Esophagus muscularis mucosa (tissue), 4 donors: ENCODE data around the gene DCAF15. TPM values are rescaled to one million over a fixed set of nuclear protein-coding genes. Genes with fewer than 3 reads are reported as not detected.

Experiments
- DNase-seq: peaks from one replicate; pipeline ENCODE4 v3.0.0-alpha.2; 2017; ENCODE audit errors: extremely low spot score
- H3K27ac ChIP-seq, 4 donors: fragments of 200-600 bp; sonication (generic); replicated peaks in 1 of 4; 1 replicate in 3 of 4; 2 replicates in 1 of 4; pipeline ENCODE4 v1.5.1; 2016 to 2019; ENCODE audit warnings: mild to moderate bottlenecking in 1 of 4
- H3K27me3 ChIP-seq, 4 donors: fragments of 200-600 bp; sonication (generic); one replicate each; pipeline versions ENCODE4 v1.5.1 to v1.6.0; 2016 to 2019
- H3K36me3 ChIP-seq, 4 donors: fragments of 200-600 bp; sonication (generic); one replicate each; pipeline ENCODE4 v1.5.1; 2016 to 2019
- H3K4me1 ChIP-seq, 4 donors: fragments of 200-600 bp; sonication (generic); one replicate each; pipeline ENCODE4 v1.5.1; 2016 to 2019
- H3K4me3 ChIP-seq, 4 donors: fragments of 200-600 bp; sonication (generic); 1 replicate in 2 of 4; 2 replicates in 2 of 4; pipeline ENCODE4 v1.5.1; 2016 to 2019; ENCODE audit warnings: mild to moderate bottlenecking in 4 of 4, moderate library complexity in 1 of 4
- H3K9me3 ChIP-seq, 4 donors: fragments of 200-600 bp; sonication (generic); 1 replicate in 3 of 4; 2 replicates in 1 of 4; pipeline ENCODE4 v1.5.1; 2016 to 2019
- CTCF ChIP-seq, 3 experiments: fragments of 200-600 bp in 2 of 3; fragments of 450-650 bp in 1 of 3; sonication (generic) in 2 of 3; IDR thresholded peaks; one replicate each; pipeline ENCODE4 v1.5.1; 2017 to 2019; ENCODE audit warnings: antibody characterized with exemption in 3 of 3, mild to moderate bottlenecking in 2 of 3, moderate library complexity in 1 of 3
- EP300 ChIP-seq: sonication (generic); formaldehyde crosslinking; IDR thresholded peaks from one replicate; pipeline ENCODE4 v1.6.1; 2017; ENCODE audit warnings: antibody characterized with exemption
- POLR2A ChIP-seq: fragments of 450-650 bp; IDR thresholded peaks from one replicate; pipeline ENCODE4 v1.6.1; 2017; ENCODE audit warnings: antibody characterized with exemption, moderate library complexity, mild to moderate bottlenecking, low read depth
- POLR2AphosphoS5 ChIP-seq, 2 donors: sonication (generic); formaldehyde crosslinking; IDR thresholded peaks; one replicate each; pipeline ENCODE4 v1.6.1; 2017; ENCODE audit warnings: antibody characterized with exemption in 2 of 2
- WGBS: methylation state at CpG from one replicate; pipeline ENCODE4 v1.1.5; 2018; 5-methylcytosine and 5-hydroxymethylcytosine counted together
- intact Hi-C: fragments of 100-400 bp; cut with DNase I; formaldehyde crosslinking; loops from one replicate; pipeline ENCODE4 v1.15.1; 2023
- total RNA-seq, 4 donors: library from RNA; depleted of rRNA; stranded (reverse); fragments of >200 nt; gene quantifications; one replicate each; pipeline versions ENCODE4 v1.1.0 to v1.2.1, GENCODE V29; 2016

Gene DCAF15
- total RNA-seq, 4 donors from 2014 or later = 9.8 to 23.9 (median 13.4) TPM

- H3K36me3 ChIP-seq = peaks cover 19 to 79% (median 77%) of the 10 kb centered on the region in 4 donors
- 84% methylated on average over 8 of the region's 8 CpGs for WGBS
- no peak for DNase-seq
- TF ChIP-seq CTCF (IDR thresholded peaks at IDR 0.05) (no peak), POLR2A (no peak), EP300 (no peak), POLR2AphosphoS5 (IDR thresholded peaks at IDR 0.05) (no peak)
- intact Hi-C loops = no loop called here
- no peaks in the 10 kb centered on the region for H3K27me3 ChIP-seq
- H3K9me3 ChIP-seq = no peaks in the 10 kb centered on the region
- no peak overlapping the region for H3K27ac ChIP-seq
- no peak overlapping the region for H3K4me3 ChIP-seq
- peaks cover 11 to 21% (median 21%) of the 10 kb centered on the region in 4 donors for H3K4me1 ChIP-seq
Observed at GRCh38 chr19:13957051-13957450, 4.7 kb downstream of the DCAF15 start.

GRCh38 chr19:13958043-13958442, 5.7 kb downstream of the DCAF15 start:
- no peaks in the 10 kb centered on the region for H3K27me3 ChIP-seq
- TF ChIP-seq EP300 (no peak), CTCF (IDR thresholded peaks at IDR 0.05) (no peak), POLR2A (no peak), POLR2AphosphoS5 (IDR thresholded peaks at IDR 0.05) (no peak)
- no peak overlapping the region for H3K4me3 ChIP-seq
- H3K9me3 ChIP-seq = no peaks in the 10 kb centered on the region
- no peak overlapping the region for H3K27ac ChIP-seq
- WGBS = 85% methylated on average over 10 of the region's 12 CpGs
- DNase-seq = no peak
- peaks cover 19 to 89% (median 85%) of the 10 kb centered on the region in 4 donors for H3K36me3 ChIP-seq
- intact Hi-C loops = no loop called here
- H3K4me1 ChIP-seq = peaks cover 9 to 27% (median 26%) of the 10 kb centered on the region in 4 donors

- no peak for TF ChIP-seq CTCF (IDR thresholded peaks at IDR 0.05)
- no peak for TF ChIP-seq POLR2AphosphoS5 (IDR thresholded peaks at IDR 0.05)
- TF ChIP-seq EP300 = no peak
- no peak for TF ChIP-seq POLR2A
- Histone ChIP-seq H3K27ac (no peak overlapping the region), H3K4me3 (no peak overlapping the region), H3K4me1 (peaks cover 0 to 21% (median 19%) of the 10 kb centered on the region in 4 donors), H3K9me3 (no peaks in the 10 kb centered on the region), H3K36me3 (peaks cover 19 to 97% (median 93%) of the 10 kb centered on the region in 4 donors), H3K27me3 (no peaks in the 10 kb centered on the region)
- no peak for DNase-seq
- intact Hi-C loops = no loop called here
- WGBS = 94% methylated on average over 8 of the region's 41 CpGs
Observed at GRCh38 chr19:13959141-13959961, 7.0 kb downstream of the DCAF15 start.

DNA sequence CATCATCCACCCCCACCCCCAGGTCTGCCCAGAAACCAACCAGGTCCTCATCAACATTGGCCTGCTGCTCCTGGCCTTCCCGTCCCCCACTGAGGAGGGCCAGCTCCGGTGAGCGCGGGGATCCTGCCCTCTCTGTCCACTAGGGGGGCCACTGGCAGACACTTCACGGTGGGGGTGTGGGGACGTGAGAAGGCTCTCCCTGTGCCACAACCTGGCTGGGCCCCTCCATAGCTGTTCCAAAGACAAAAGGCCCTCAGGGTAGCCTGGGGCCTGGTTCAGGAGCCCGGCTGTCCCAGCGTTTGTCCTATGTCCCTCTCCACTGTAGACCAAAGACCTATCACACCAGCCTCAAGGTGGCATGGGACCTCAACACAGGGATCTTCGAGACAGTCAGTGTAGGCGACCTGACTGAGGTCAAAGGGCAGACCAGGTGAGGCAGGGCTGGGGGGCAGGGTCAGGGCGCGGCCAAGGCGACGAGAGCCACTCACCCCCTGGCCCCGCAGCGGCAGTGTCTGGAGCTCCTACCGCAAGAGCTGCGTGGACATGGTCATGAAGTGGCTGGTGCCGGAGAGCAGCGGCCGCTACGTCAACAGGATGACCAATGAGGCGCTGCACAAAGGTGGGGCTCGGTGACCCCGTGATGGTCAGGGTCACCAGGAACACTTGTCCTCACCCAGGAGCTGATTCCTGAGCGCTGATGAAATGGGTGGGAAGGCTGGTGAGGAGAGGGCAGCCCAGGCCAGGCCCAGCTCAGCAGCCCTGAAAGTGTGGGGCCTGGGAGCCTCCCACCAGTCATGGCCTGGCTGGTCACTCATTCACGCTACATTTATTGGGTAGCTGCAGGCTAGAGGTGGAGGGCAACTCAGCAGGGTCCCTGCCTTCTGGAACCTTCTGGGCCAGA, 7.9 kb downstream of the DCAF15 start:
- Histone ChIP-seq H3K27ac (no peak overlapping the region), H3K27me3 (no peaks in the 10 kb centered on the region), H3K9me3 (no peaks in the 10 kb centered on the region), H3K4me3 (no peak overlapping the region), H3K36me3 (peaks cover 19 to 97% (median 88%) of the 10 kb centered on the region in 4 donors), H3K4me1 (peaks cover 0 to 20% (median 18%) of the 10 kb centered on the region in 4 donors)
- WGBS = 80% methylated on average over 4 of the region's 27 CpGs
- TF ChIP-seq EP300 (no peak), CTCF (IDR thresholded peaks at IDR 0.05) (peak in 1 of 3 experiments; percentile 10)
- intact Hi-C loops = no loop called here
- DNase-seq = no peak
